Measurements from ENCODE around the gene SSTR4.
"Not testable (repeated sequence)": the region's sequence is repeated elsewhere in the genome, so short reads cannot be mapped to it uniquely, and the experiment has no call there.

Gene SSTR4

DNA sequence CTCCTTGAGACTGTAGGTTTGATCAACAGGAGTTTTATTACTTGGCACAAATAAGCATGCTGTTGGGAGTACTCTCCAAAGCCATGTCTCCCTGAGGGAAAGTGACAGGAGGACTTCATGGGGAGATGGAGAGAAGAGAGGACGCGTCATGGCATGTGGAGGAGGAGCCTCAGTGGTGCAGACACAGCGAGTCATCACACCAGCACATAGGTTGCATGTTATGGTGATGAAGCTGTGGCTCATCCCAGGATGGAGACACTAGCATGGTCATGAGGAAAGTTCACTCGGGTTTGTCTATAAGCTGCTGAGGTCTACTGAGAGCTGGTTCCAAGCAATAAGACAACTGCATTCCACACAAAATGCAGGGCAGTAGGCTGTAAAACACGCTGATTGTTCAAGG, 13.2 kb upstream of the SSTR4 start:
- H3K27ac Mint-ChIP-seq = no peak overlapping the region
- no peak overlapping the region for H3K4me3 Mint-ChIP-seq
- DNase-seq (no peak), ATAC-seq (replicated peaks) (no peak)
- peaks cover 0 to 2% of the 10 kb centered on the region in 2 donors for H3K9me3 Mint-ChIP-seq
- H3K36me3 Mint-ChIP-seq (ENCODE audit: insufficient read depth) = peaks cover 4% of the 10 kb centered on the region
- H3K4me1 Mint-ChIP-seq (ENCODE audit: low read depth in 2 of 2) = no peaks in the 10 kb centered on the region
- H3K27me3 Mint-ChIP-seq = peaks cover 4 to 8% of the 10 kb centered on the region in 2 donors

DNA sequence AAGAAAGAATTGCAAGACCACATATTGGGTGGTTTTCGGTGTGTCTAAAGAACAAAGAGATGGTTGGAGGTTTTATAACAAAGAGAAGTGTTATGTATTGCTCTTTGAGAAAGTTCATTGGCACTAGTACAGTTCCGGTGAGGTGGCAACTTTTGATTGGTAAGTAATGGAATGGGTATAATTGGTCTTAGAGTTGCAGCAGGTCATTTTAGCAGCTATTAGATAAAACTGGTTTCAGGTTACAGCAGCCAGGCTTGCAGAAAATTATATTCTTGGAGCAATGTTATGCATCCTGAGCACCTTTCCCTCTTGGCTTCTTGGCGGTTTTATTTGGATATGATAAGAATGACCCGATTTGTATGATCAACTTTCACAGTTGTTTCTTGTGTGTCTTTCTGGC, 12.3 kb upstream of the SSTR4 start:
- peaks cover 4% of the 10 kb centered on the region for H3K36me3 Mint-ChIP-seq (ENCODE audit: insufficient read depth)
- no peak overlapping the region for H3K4me3 Mint-ChIP-seq
- no peak overlapping the region for H3K27ac Mint-ChIP-seq
- ATAC-seq (replicated peaks) = no peak
- H3K4me1 Mint-ChIP-seq (ENCODE audit: low read depth in 2 of 2) = no peaks in the 10 kb centered on the region
- peaks cover 0 to 2% of the 10 kb centered on the region in 2 donors for H3K9me3 Mint-ChIP-seq
- peaks cover 4 to 8% of the 10 kb centered on the region in 2 donors for H3K27me3 Mint-ChIP-seq
- DNase-seq = no peak

DNA sequence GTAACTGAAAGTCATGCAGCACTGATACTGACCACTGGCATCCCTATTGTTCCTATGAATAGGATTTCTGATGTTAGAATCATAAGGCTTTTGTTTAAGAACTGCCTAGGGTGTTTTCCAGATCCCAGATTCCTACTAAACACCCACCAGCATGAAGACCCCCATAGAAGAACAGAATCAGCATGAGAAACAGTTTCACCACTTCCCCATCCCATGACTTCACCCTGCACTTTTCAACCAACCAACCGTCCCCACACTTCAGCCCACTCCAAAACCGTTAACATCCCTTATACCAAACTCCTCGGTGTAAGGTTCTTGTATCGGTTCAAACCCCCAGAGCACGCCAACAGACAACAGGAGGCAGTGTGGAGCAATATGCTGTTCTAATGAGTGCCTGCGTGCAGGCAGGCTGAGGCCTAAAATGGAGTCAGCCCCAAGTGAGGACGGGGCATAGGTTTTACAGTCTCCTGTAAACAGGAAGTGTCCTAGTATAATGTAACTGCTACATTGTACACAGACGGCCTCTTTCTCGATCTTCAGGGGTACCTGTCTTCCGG, 11.4 kb upstream of the SSTR4 start:
- Mint-ChIP-seq H3K27me3 (peaks cover 4 to 8% of the 10 kb centered on the region in 2 donors), H3K27ac (no peak overlapping the region), H3K4me3 (no peak overlapping the region), H3K36me3 (ENCODE audit: insufficient read depth) (peaks cover 4% of the 10 kb centered on the region), H3K4me1 (ENCODE audit: low read depth in 2 of 2) (no peaks in the 10 kb centered on the region), H3K9me3 (peaks cover 0 to 2% of the 10 kb centered on the region in 2 donors)
- no peak for ATAC-seq (replicated peaks)
- DNase-seq = no peak

DNA sequence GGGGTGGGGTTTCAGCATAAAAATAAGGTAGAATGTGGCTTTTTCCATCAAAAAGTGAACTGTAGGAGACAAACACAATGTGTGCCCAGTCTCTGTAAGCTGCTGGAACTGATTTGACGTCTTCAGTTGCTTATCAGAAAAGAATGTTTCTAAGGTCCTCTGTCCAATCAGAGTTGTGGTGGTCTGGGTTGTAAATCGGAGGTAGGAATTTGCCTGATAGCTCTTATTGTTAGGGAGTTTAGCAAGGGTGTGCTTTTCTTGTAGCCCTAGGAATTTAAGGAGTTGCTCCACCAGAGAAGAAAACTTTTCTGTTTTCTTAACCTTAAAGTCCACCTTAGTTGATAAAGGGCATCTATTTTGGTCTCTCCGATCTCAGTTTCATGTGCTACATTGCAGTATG, 10.4 kb upstream of the SSTR4 start:
- Mint-ChIP-seq H3K36me3 (ENCODE audit: insufficient read depth) (peaks cover 4% of the 10 kb centered on the region), H3K27ac (no peak overlapping the region), H3K27me3 (peaks cover 4 to 8% of the 10 kb centered on the region in 2 donors), H3K4me1 (ENCODE audit: low read depth in 2 of 2) (no peaks in the 10 kb centered on the region), H3K4me3 (no peak overlapping the region), H3K9me3 (peaks cover 0 to 2% of the 10 kb centered on the region in 2 donors)
- DNase-seq (no peak), ATAC-seq (replicated peaks) (no peak)

DNA sequence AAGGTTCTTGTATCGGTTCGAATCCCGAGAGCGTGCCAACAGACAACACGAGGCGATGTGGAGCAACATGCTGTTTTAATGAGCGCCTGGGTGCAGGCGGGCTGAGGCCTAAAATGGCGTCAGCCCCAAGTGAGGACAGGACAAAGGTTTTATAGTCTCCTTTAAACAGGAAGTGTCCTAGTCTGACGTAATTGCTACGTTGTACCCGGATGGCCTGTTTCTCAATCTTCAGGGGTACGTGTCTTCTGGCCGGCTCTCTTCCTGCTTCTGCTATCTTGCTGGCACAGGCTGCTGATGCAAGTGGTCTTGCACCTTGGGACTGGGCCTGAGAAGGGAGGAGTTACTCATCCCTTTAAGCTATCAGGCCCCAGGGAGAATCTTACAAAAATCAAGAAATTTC, 9.6 kb upstream of the SSTR4 start:
- H3K36me3 Mint-ChIP-seq (ENCODE audit: insufficient read depth); ATAC-seq (replicated peaks); H3K4me3 Mint-ChIP-seq; H3K9me3 Mint-ChIP-seq; H3K27me3 Mint-ChIP-seq; H3K27ac Mint-ChIP-seq; H3K4me1 Mint-ChIP-seq (ENCODE audit: low read depth in 2 of 2); DNase-seq: not testable (repeated sequence)

DNA sequence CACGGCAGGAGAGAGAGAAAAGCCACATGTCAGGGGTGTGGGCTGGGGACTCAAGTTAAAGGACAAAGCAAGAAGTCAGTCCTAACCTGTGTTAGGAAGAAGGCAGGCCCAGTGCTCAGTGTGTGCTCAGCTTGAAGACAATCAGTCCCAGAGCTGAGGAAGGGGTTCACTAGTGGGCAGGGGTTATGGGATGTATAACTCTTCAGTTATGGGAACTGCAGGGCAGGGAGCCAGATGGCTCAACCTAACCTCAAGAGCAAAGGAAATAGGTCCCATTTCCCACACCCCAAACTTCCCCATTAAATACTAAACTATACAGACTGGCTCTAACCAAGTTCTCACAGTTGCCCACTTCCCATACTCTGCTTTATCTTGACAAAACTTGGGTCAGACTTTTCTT, 7.4 kb upstream of the SSTR4 start:
- Mint-ChIP-seq H3K4me3 (no peak overlapping the region), H3K27me3 (peaks cover 4 to 16% of the 10 kb centered on the region in 2 donors), H3K36me3 (ENCODE audit: insufficient read depth) (peaks cover 4% of the 10 kb centered on the region), H3K4me1 (ENCODE audit: low read depth in 2 of 2) (no peaks in the 10 kb centered on the region), H3K9me3 (peaks cover 0 to 2% of the 10 kb centered on the region in 2 donors), H3K27ac (no peak overlapping the region)
- no peak for ATAC-seq (replicated peaks)
- no peak for DNase-seq

DNA sequence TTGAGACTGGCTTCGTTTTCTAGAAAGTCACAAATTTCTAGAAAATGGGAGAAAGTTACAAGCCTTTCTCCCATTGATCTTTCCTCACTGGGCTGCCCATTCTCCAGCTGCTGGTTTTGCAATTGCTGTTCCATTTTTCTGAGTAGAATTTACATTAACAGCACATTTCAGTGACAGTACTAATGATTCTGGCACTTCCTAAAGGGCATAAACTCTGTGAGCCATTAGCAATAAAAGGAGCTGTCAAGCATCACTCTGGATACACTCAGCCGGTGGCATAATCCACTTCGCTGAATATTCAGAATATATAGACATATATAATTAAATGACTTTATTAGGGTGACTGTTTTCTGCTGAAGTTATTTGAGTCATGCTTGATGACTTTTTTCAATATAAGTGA, 6.7 kb upstream of the SSTR4 start:
- ATAC-seq (replicated peaks) (no peak), DNase-seq (no peak)
- no peak overlapping the region for H3K27ac Mint-ChIP-seq
- H3K27me3 Mint-ChIP-seq = peaks cover 11 to 22% of the 10 kb centered on the region in 2 donors
- peaks cover 4% of the 10 kb centered on the region for H3K36me3 Mint-ChIP-seq (ENCODE audit: insufficient read depth)
- H3K4me1 Mint-ChIP-seq (ENCODE audit: low read depth in 2 of 2) = no peaks in the 10 kb centered on the region
- peaks cover 0 to 2% of the 10 kb centered on the region in 2 donors for H3K9me3 Mint-ChIP-seq
- H3K4me3 Mint-ChIP-seq = no peak overlapping the region

DNA sequence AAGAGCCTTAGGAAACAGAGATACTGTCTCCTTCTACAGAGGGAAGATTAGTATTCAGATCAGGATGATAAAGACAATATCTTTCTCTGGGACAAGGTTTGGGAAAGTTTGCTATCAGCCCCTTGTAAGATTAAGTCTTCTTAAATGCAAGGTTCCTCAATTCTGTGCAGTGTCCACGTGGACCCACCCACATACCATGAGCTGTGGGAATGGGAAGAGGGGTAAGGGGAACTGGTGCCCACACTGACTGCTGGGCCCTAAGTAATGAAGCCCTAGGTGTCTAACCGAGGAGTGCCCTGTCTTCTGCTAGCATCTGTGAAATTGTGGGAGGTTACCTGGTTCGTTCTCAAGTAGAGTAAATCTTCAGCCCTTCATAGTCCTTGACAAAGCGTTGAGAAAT, 5.8 kb upstream of the SSTR4 start:
- H3K9me3 Mint-ChIP-seq = peaks cover 0 to 2% of the 10 kb centered on the region in 2 donors
- H3K27ac Mint-ChIP-seq = no peak overlapping the region
- no peak for ATAC-seq (replicated peaks)
- DNase-seq = no peak
- peaks cover 4% of the 10 kb centered on the region for H3K36me3 Mint-ChIP-seq (ENCODE audit: insufficient read depth)
- peaks cover 12 to 21% of the 10 kb centered on the region in 2 donors for H3K27me3 Mint-ChIP-seq
- no peak overlapping the region for H3K4me3 Mint-ChIP-seq
- no peaks in the 10 kb centered on the region for H3K4me1 Mint-ChIP-seq (ENCODE audit: low read depth in 2 of 2)

DNA sequence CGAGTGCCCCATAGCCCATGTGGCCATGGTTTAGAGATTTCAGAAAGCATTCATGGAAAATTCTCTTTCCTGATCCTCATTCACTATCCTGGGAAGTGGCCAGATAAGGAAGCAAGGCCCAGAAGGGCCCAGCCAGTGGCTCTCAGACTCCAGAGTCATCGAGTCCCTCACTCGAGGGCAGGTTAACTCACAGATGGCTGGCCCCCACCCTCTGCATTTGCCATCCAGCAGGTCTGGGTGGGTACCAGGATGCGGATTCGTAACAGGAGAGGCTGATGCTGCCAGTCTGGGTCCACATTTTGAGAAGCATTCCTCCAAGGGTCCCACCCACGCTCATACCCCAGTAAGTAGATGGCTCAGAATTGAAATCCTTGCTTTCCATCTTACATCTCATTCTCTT, 3.8 kb upstream of the SSTR4 start:
- H3K4me3 Mint-ChIP-seq = no peak overlapping the region
- DNase-seq (no peak), ATAC-seq (replicated peaks) (no peak)
- no peaks in the 10 kb centered on the region for H3K9me3 Mint-ChIP-seq
- H3K36me3 Mint-ChIP-seq (ENCODE audit: insufficient read depth) = peaks cover 1% of the 10 kb centered on the region
- H3K4me1 Mint-ChIP-seq (ENCODE audit: low read depth in 2 of 2) = no peaks in the 10 kb centered on the region
- H3K27me3 Mint-ChIP-seq = peaks cover 12 to 25% of the 10 kb centered on the region in 2 donors
- H3K27ac Mint-ChIP-seq = no peak overlapping the region

DNA sequence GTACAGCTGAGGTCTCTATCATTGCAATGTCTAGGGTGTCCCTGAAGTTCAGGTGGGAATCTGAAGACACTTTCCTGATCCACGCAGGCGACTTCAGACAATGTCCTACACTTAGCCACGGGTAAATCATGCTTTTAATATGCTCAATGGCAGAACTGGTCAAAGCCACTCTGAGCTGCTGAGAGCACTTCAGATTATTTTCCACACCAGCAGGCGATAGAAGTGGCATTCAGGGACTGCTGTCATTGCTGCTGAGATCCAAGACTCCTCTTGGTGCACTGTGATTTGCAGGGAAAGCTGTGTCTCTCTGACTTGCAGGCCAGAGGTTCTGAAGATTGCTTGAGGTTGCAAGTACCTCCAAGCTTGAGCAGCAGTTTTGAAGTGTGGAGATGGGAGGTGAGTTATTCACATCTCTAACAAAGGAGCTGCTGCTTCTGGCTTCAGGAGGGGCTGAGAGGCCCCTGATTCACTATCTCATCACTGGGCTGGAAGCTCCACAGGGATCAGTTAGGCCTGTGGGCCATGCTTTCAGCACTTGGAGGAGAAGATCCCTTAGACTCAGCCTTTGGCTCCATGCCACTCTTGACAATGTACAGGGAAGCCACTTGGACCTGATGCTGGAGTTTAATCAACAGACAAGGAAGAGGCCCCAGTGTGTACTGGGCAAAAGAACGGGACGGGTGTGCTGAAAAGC, 2.9 kb upstream of the SSTR4 start:
- Mint-ChIP-seq H3K4me1 (ENCODE audit: low read depth in 2 of 2) (no peaks in the 10 kb centered on the region), H3K36me3 (ENCODE audit: insufficient read depth) (no peaks in the 10 kb centered on the region), H3K9me3 (no peaks in the 10 kb centered on the region), H3K27me3 (peaks cover 12 to 33% of the 10 kb centered on the region in 2 donors), H3K4me3 (no peak overlapping the region), H3K27ac (no peak overlapping the region)
- DNase-seq (no peak), ATAC-seq (replicated peaks) (no peak)

DNA sequence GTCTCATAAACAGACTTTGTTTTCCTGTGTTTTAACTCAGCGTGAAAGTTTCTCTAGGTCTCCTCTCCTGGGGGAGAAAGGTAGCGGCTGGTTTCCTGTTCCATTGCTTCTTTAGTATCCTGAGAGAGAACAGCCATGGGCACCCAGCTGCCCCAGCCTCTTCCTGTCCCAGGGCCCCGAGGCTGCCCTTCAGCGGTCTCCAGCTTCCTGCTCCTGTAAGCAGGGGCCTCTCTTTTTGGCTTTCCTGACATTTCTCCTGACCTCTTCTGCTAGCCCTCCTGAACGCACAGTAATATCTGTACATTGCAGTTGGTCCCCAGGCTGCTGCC, 2.4 kb upstream of the SSTR4 start:
- DNase-seq (no peak), ATAC-seq (replicated peaks) (no peak)
- H3K4me3 Mint-ChIP-seq = no peak overlapping the region
- no peaks in the 10 kb centered on the region for H3K36me3 Mint-ChIP-seq (ENCODE audit: insufficient read depth)
- no peaks in the 10 kb centered on the region for H3K9me3 Mint-ChIP-seq
- H3K27ac Mint-ChIP-seq = no peak overlapping the region
- peaks cover 12 to 39% of the 10 kb centered on the region in 2 donors for H3K27me3 Mint-ChIP-seq
- no peaks in the 10 kb centered on the region for H3K4me1 Mint-ChIP-seq (ENCODE audit: low read depth in 2 of 2)

DNA sequence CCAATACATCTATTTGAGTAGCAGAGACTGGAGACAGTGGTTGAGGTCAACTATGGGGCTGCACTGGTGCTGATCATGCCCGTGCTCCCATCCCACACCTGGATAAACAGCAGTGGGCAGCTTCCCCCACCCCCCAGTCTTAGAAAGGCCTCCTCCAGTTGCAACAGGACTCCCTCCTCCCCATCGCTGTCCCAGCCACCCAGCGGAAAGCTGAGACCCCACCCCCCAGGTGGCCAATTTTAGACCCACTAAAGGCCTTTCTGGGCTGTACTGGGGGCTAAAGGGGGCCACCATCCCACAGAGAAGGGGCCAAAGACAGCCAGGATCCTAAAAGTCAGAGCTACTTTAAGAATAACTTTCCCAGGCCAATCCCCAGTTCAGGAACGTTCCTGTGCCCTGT, 1.2 kb upstream of the SSTR4 start:
- H3K4me1 Mint-ChIP-seq (ENCODE audit: low read depth in 2 of 2) = no peaks in the 10 kb centered on the region
- H3K27ac Mint-ChIP-seq = no peak overlapping the region
- H3K27me3 Mint-ChIP-seq = peaks cover 12 to 44% of the 10 kb centered on the region in 2 donors
- H3K9me3 Mint-ChIP-seq = no peaks in the 10 kb centered on the region
- no peak for DNase-seq
- H3K36me3 Mint-ChIP-seq (ENCODE audit: insufficient read depth) = no peaks in the 10 kb centered on the region
- no peak overlapping the region for H3K4me3 Mint-ChIP-seq
- no peak for ATAC-seq (replicated peaks)

DNA sequence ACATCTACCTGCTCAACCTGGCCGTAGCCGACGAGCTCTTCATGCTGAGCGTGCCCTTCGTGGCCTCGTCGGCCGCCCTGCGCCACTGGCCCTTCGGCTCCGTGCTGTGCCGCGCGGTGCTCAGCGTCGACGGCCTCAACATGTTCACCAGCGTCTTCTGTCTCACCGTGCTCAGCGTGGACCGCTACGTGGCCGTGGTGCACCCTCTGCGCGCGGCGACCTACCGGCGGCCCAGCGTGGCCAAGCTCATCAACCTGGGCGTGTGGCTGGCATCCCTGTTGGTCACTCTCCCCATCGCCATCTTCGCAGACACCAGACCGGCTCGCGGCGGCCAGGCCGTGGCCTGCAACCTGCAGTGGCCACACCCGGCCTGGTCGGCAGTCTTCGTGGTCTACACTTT, 619 bp downstream of the SSTR4 start:
- Mint-ChIP-seq H3K4me3 (no peak overlapping the region), H3K36me3 (ENCODE audit: insufficient read depth) (no peaks in the 10 kb centered on the region), H3K27me3 (peaks cover 23 to 62% of the 10 kb centered on the region in 2 donors), H3K27ac (no peak overlapping the region), H3K4me1 (ENCODE audit: low read depth in 2 of 2) (no peaks in the 10 kb centered on the region), H3K9me3 (no peaks in the 10 kb centered on the region)
- DNase-seq (no peak), ATAC-seq (replicated peaks) (no peak)

DNA sequence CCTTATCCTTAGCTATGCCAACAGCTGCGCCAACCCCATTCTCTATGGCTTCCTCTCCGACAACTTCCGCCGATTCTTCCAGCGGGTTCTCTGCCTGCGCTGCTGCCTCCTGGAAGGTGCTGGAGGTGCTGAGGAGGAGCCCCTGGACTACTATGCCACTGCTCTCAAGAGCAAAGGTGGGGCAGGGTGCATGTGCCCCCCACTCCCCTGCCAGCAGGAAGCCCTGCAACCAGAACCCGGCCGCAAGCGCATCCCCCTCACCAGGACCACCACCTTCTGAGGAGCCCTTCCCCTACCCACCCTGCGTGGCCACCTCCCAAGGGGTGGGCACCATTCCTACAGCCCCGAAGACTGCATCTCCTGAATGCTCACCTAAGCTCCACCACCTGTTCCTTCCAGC, 1.3 kb downstream of the SSTR4 start:
- no peak overlapping the region for H3K27ac Mint-ChIP-seq
- H3K4me1 Mint-ChIP-seq (ENCODE audit: low read depth in 2 of 2) = no peaks in the 10 kb centered on the region

More for the DNA sequence above, 1.3 kb downstream of the SSTR4 start:
- Mint-ChIP-seq H3K36me3 (ENCODE audit: insufficient read depth) (no peaks in the 10 kb centered on the region), H3K9me3 (no peaks in the 10 kb centered on the region), H3K27me3 (peaks cover 24 to 68% of the 10 kb centered on the region in 2 donors), H3K4me3 (no peak overlapping the region)
- DNase-seq (no peak), ATAC-seq (replicated peaks) (no peak)
